ENCODE measurements around the gene PRDM16. TPM values are rescaled to one million over a fixed set of nuclear protein-coding genes. Genes with fewer than 3 reads are reported as not detected.

Gene PRDM16
- total and polyA plus RNA-seq, 5 experiments from 2014 or later, result not detected

GRCh38 chr1:3227351-3227704, 158.3 kb downstream of the PRDM16 start:
- Mint-ChIP-seq H3K36me3 (no peaks in the 10 kb centered on the region), H3K27me3 (peaks cover 0 to 12% (median 6%) of the 10 kb centered on the region in 5 donors), H3K4me3 (peak overlapping the region in 1 of 10 donors; percentile 10), H3K4me1 (no peaks in the 10 kb centered on the region), H3K9me3 (no peaks in the 10 kb centered on the region), H3K27ac (no peak overlapping the region)
- POLR2A ChIA-PET, result no interaction called here
- no peak for DNase-seq
- ATAC-seq, result no peak

DNA sequence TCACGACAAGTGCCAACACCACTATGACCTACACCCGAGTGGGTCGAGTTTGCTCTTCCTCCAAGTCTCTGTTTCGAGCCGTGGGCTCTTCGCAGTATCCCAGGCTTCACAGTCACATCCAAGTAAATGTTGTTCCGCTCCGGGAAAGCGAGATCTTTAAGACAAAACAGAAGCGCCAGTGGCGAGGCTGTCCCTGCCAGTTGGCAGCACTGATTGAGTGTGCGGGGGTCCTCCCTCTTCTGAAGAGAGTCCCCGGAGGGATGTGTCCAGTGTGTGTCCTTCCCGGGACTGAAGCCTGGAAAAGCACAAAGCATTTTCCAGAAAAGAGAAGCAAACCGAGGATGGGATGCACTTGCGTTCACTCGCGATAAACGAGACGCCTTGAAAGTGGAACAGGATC, 158.9 kb downstream of the PRDM16 start:
- ATAC-seq, result no peak

DNA sequence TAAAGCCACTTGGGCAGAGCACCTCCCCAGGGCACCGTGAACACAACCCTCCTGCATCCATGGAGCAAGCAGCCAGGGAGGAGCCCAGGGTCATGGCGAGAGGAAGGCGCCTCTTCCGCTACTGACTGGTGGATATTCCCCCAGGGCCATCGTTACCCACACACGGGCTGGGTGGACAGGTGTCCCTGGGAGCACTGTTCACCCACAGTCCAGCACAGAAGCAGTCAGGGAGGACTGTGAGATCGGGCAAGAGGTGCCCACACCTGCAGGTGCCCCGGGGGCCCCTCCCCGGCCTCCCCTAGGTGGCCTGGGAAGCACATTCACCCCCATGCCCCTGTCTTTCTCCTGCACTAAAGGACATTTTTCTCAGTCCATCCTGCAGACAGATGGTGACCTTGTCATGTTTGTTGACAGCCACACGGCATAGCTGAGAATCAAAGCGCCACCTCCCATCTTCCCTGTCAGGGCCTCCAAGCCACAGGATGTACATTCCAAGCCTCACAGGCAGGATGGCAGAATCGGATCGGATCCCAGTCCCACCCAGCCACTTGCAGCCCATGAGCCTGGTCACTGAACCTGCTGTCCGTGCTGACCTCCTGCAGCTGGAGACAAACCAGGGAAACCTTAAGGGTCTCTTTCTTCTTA, 160.2 kb downstream of the PRDM16 start:
- POLR2A ChIA-PET, result no interaction called here
- H3K4me1 Mint-ChIP-seq, result no peaks in the 10 kb centered on the region

More for the DNA sequence above, 158.9 kb downstream of the PRDM16 start:
- Mint-ChIP-seq H3K4me1 (no peaks in the 10 kb centered on the region), H3K9me3 (no peaks in the 10 kb centered on the region), H3K4me3 (no peak overlapping the region), H3K36me3 (no peaks in the 10 kb centered on the region), H3K27me3 (peaks cover 0 to 12% (median 4%) of the 10 kb centered on the region in 5 donors), H3K27ac (no peak overlapping the region)
- no peak for DNase-seq
- POLR2A ChIA-PET, result no interaction called here

GRCh38 chr1:3230553-3230952, 161.6 kb downstream of the PRDM16 start:
- Mint-ChIP-seq H3K36me3 (no peaks in the 10 kb centered on the region), H3K27ac (no peak overlapping the region), H3K27me3 (peaks cover 0 to 9% (median 4%) of the 10 kb centered on the region in 5 donors), H3K9me3 (no peaks in the 10 kb centered on the region), H3K4me1 (no peaks in the 10 kb centered on the region), H3K4me3 (no peak overlapping the region)
- POLR2A ChIA-PET, result no interaction called here
- DNase-seq, result no peak
- ATAC-seq, result no peak

More for the DNA sequence above, 160.2 kb downstream of the PRDM16 start:
- Mint-ChIP-seq H3K36me3 (no peaks in the 10 kb centered on the region), H3K27me3 (peaks cover 0 to 12% (median 4%) of the 10 kb centered on the region in 5 donors), H3K4me3 (no peak overlapping the region), H3K9me3 (no peaks in the 10 kb centered on the region), H3K27ac (no peak overlapping the region)
- ATAC-seq (no peak), DNase-seq (no peak)

DNA sequence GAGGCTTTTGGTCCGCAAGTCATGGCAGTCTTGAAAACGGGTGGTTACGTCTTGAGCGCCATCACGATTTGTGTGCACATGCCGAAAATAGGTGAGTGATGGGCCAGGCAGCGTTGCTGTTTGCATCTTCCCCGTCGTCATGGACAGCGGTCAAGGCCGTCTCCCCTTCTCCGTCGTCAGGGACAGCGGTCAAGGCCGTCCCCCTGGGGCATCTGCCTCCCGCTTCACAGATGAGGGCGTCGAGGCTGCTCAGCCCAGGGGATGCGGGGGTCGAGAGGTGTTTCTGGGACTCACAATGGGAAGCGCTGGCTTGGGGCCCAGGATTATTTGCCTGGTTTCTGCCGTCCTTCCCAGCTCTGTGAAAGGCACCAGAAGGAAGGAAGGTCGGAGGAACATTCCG, 162.2 kb downstream of the PRDM16 start:
- Mint-ChIP-seq H3K27me3 (peaks cover 0 to 9% (median 4%) of the 10 kb centered on the region in 5 donors), H3K36me3 (no peaks in the 10 kb centered on the region), H3K9me3 (no peaks in the 10 kb centered on the region), H3K4me1 (no peaks in the 10 kb centered on the region), H3K27ac (no peak overlapping the region), H3K4me3 (no peak overlapping the region)
- ATAC-seq (no peak), DNase-seq (no peak)
- POLR2A ChIA-PET, result no interaction called here

- no peak for ATAC-seq
- H3K9me3 Mint-ChIP-seq, result no peaks in the 10 kb centered on the region
- peaks cover 0 to 9% (median 4%) of the 10 kb centered on the region in 5 donors for H3K27me3 Mint-ChIP-seq
- no peak for DNase-seq
- POLR2A ChIA-PET, result no interaction called here
- H3K36me3 Mint-ChIP-seq, result no peaks in the 10 kb centered on the region
- no peak overlapping the region for H3K27ac Mint-ChIP-seq
- no peaks in the 10 kb centered on the region for H3K4me1 Mint-ChIP-seq
- H3K4me3 Mint-ChIP-seq, result no peak overlapping the region
Observed at GRCh38 chr1:3231826-3232225, 162.8 kb downstream of the PRDM16 start.

DNA sequence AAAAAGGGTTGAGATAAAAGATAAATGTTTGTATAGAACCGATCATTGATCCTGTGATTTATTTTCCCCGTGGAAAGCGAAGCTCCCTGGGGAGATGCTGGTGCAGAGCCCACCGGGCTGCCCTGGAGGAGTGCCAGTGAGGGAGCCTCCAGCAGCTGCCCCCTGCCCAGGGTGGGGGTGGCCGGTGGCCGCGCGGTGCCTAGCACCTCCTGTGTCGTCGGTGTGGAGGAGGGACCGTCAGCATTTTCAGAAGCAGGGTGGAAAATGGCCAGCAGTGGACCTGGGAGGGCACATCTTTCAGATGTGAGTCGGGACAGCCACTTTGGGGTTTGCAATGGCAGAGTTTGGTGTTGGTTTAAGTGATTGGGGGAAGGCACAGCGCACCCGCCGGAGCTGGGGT, 164.0 kb downstream of the PRDM16 start:
- POLR2A ChIA-PET, result no interaction called here
- Mint-ChIP-seq H3K9me3 (no peaks in the 10 kb centered on the region), H3K36me3 (no peaks in the 10 kb centered on the region), H3K27ac (no peak overlapping the region), H3K27me3 (peaks cover 0 to 9% (median 4%) of the 10 kb centered on the region in 5 donors), H3K4me3 (no peak overlapping the region), H3K4me1 (no peaks in the 10 kb centered on the region)
- no peak for DNase-seq
- no peak for ATAC-seq

- H3K4me3 Mint-ChIP-seq, result no peak overlapping the region
- no peaks in the 10 kb centered on the region for H3K9me3 Mint-ChIP-seq
- ATAC-seq (no peak), DNase-seq (no peak)
- POLR2A ChIA-PET, result no interaction called here
- H3K27ac Mint-ChIP-seq, result no peak overlapping the region
- no peaks in the 10 kb centered on the region for H3K4me1 Mint-ChIP-seq
- H3K36me3 Mint-ChIP-seq, result no peaks in the 10 kb centered on the region
- H3K27me3 Mint-ChIP-seq, result peaks cover 0 to 7% (median 2%) of the 10 kb centered on the region in 5 donors
Observed at GRCh38 chr1:3233551-3233950, 164.5 kb downstream of the PRDM16 start.

GRCh38 chr1:3234281-3234680, 165.3 kb downstream of the PRDM16 start:
- no peaks in the 10 kb centered on the region for H3K4me1 Mint-ChIP-seq
- H3K9me3 Mint-ChIP-seq, result no peaks in the 10 kb centered on the region
- ATAC-seq (no peak), DNase-seq (no peak)
- no peaks in the 10 kb centered on the region for H3K36me3 Mint-ChIP-seq
- H3K27me3 Mint-ChIP-seq, result peaks cover 0 to 4% (median 0%) of the 10 kb centered on the region in 5 donors
- POLR2A ChIA-PET, result no interaction called here
- no peak overlapping the region for H3K4me3 Mint-ChIP-seq
- no peak overlapping the region for H3K27ac Mint-ChIP-seq

DNA sequence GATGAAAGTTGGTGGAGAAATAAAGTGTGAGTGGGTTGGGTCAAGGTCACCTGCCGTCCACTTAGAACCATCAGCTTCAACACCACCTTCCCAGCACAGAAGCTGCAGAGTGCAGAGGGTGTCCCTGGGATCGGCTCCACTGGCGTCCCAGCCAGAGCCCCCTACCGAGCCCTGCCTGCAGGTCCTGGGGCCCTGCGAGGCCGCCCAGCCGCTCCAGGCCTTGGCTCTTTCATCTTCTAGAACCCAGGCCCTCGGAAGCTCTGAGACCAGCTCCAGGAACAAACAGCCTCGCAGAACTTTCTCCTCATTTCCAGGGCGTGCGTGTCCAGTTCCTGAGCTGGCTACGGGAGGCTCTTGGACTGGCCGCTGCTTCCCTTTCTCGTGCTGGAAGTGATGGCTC, 166.0 kb downstream of the PRDM16 start:
- ATAC-seq (no peak), DNase-seq (no peak)
- no peaks in the 10 kb centered on the region for H3K4me1 Mint-ChIP-seq
- no peak overlapping the region for H3K4me3 Mint-ChIP-seq
- H3K27ac Mint-ChIP-seq, result no peak overlapping the region
- peaks cover 0 to 4% (median 0%) of the 10 kb centered on the region in 5 donors for H3K27me3 Mint-ChIP-seq
- POLR2A ChIA-PET, result no interaction called here
- H3K9me3 Mint-ChIP-seq, result no peaks in the 10 kb centered on the region
- H3K36me3 Mint-ChIP-seq, result no peaks in the 10 kb centered on the region

GRCh38 chr1:3235496-3235895, 166.5 kb downstream of the PRDM16 start:
- no peak for DNase-seq
- H3K27me3 Mint-ChIP-seq, result peaks cover 0 to 4% (median 0%) of the 10 kb centered on the region in 5 donors
- no peak for ATAC-seq
- H3K9me3 Mint-ChIP-seq, result no peaks in the 10 kb centered on the region
- H3K4me3 Mint-ChIP-seq, result no peak overlapping the region
- H3K36me3 Mint-ChIP-seq, result no peaks in the 10 kb centered on the region
- POLR2A ChIA-PET, result no interaction called here
- no peak overlapping the region for H3K27ac Mint-ChIP-seq
- H3K4me1 Mint-ChIP-seq, result no peaks in the 10 kb centered on the region

DNA sequence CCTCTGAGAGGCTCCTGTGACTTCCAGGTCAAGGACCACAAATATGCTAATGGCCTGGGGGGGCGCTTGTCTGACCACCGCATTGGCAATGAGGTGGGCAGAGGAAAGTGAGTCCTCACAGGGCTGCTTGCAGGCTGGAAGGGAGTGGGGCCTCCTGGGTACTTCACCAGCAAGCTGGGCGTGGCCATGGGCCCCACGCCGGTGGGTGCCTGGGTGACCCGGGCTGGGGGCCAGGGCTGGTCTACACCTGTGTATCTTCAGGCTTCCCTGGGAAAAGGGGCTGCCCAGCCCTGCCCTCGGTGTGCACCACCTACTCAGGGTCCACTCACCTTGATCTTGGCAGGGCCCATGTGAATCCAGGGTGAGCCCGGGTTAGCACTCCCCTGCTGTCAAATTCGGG, 167.4 kb downstream of the PRDM16 start:
- H3K36me3 Mint-ChIP-seq, result no peaks in the 10 kb centered on the region
- H3K4me3 Mint-ChIP-seq, result no peak overlapping the region
- no peaks in the 10 kb centered on the region for H3K4me1 Mint-ChIP-seq
- H3K27ac Mint-ChIP-seq, result no peak overlapping the region
- peaks cover 0 to 4% (median 0%) of the 10 kb centered on the region in 5 donors for H3K27me3 Mint-ChIP-seq
- POLR2A ChIA-PET, result no interaction called here
- DNase-seq (no peak), ATAC-seq (no peak)
- H3K9me3 Mint-ChIP-seq, result no peaks in the 10 kb centered on the region

- POLR2A ChIA-PET, result no interaction called here
- no peak for ATAC-seq
Observed at GRCh38 chr1:3236955-3237354, 168.0 kb downstream of the PRDM16 start.

DNA sequence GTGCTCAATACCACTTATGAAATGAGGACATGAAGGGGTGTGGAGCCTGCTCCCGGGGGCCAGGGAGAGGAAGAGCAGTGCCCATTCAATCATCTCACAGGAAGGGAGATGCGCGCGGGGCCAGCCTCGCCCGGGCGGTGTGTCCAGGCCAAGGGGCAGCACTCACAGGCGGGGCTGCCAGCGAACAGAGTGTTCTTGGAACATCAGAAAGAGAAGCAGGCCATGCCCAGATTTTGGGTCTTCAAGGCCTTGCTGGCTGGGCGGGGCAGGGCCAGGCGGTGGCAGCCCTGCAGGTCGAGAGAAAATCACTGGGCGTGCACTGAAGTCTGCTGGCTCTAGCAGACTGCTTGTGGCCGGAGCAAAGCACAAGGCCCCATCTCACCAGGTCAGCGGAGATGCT, 168.6 kb downstream of the PRDM16 start:
- peaks cover 0 to 4% (median 0%) of the 10 kb centered on the region in 5 donors for H3K27me3 Mint-ChIP-seq
- peak overlapping the region in 1 of 10 donors; percentile 53 for H3K27ac Mint-ChIP-seq
- H3K4me3 Mint-ChIP-seq, result no peak overlapping the region
- POLR2A ChIA-PET, result no interaction called here
- no peaks in the 10 kb centered on the region for H3K4me1 Mint-ChIP-seq
- ATAC-seq (no peak), DNase-seq (no peak)
- no peaks in the 10 kb centered on the region for H3K36me3 Mint-ChIP-seq
- no peaks in the 10 kb centered on the region for H3K9me3 Mint-ChIP-seq

More at GRCh38 chr1:3236955-3237354, 168.0 kb downstream of the PRDM16 start:
- peak overlapping the region in 1 of 10 donors; percentile 18 for H3K27ac Mint-ChIP-seq
- peaks cover 0 to 4% (median 0%) of the 10 kb centered on the region in 5 donors for H3K27me3 Mint-ChIP-seq
- H3K4me1 Mint-ChIP-seq, result no peaks in the 10 kb centered on the region
- H3K36me3 Mint-ChIP-seq, result no peaks in the 10 kb centered on the region
- no peak for DNase-seq
- no peaks in the 10 kb centered on the region for H3K9me3 Mint-ChIP-seq
- H3K4me3 Mint-ChIP-seq, result no peak overlapping the region

Data from naive thymus-derived CD8-positive, alpha-beta T cell (primary cell).